HL-60/S4 treated with retinoic acid at 250 ng/mL for 4 days and 3 days (cell line): Measurements from ENCODE around the gene MORN5.

ENCODE experiments used
- in situ Hi-C: fragments of 300-500 bp; cut with MboI; formaldehyde crosslinking; loops from 2 replicates; pipeline ENCODE4 v1.7.0; 2022; ENCODE audit warnings: low sequenced_read_pairs

Gene MORN5

DNA sequence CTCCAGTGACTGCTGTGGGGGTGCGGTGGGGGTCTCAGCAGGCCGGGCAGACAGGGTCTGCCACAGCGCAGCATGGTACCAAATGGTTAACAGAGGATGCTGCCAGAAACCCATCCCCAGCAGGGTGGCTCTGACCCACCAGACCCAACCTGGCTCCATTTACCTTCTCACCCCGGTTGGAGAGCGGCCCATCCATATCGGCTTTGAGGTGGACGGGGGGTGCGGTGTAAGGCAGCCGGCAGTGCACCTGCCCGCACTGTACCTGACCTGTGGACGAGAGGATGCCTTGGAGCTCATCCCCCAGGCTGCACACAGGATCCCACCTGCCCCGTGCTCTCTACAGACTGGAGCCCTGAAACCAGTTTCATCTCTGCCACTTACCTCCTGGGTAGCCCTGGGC lies 49.7 kb downstream of the MORN5 start:
- in situ Hi-C loops = no loop called here

DNA sequence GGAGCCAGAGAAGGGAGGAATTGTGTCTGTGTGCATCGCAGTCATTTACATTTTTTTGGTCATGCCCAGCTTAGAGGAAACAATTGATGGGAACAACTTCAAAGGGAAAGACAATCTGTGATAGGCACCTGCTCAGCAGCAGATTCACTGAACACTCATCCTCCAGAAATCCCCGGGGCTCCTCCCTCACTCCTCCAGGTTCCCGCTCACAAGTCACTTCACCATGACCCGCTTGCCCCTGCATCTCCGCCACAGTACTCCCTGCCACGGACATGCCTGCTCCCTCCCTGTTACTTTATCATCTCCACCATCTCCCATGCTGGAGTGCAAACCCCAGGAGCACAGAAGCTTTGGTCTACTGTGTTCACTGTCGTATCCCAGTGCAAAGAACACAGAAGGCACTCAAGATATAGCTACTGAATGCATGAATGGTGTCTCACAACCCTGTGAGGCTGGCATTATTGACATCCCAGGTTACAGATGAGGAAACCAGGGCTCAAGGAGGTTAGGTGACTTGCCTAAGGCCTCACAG lies 52.8 kb downstream of the MORN5 start:
- in situ Hi-C loops = no loop called here

DNA sequence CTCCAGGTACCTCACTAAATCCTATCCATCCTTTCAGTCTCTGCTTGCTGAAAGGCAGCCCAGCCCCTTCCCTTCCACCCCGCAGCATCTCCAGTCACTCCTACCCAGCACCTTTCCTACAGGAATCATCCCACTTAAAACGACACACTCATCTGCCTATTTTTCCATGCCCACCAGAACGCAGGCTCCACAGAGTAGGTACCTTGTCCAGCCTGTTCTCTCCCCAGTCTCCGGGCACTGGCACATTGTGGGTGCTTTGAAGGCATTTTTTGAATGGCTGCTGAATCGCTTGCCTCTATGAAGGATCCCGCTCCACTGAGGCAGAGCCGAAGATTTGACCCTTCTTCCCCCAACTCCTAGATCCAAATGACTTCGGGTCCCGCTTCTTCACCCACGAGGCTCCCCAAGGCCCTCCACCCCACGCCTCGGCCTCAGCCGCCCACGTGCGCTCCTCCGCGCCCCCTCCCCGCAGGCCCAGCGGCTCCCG lies 53.4 kb downstream of the MORN5 start:
- in situ Hi-C loops = no loop called here

DNA sequence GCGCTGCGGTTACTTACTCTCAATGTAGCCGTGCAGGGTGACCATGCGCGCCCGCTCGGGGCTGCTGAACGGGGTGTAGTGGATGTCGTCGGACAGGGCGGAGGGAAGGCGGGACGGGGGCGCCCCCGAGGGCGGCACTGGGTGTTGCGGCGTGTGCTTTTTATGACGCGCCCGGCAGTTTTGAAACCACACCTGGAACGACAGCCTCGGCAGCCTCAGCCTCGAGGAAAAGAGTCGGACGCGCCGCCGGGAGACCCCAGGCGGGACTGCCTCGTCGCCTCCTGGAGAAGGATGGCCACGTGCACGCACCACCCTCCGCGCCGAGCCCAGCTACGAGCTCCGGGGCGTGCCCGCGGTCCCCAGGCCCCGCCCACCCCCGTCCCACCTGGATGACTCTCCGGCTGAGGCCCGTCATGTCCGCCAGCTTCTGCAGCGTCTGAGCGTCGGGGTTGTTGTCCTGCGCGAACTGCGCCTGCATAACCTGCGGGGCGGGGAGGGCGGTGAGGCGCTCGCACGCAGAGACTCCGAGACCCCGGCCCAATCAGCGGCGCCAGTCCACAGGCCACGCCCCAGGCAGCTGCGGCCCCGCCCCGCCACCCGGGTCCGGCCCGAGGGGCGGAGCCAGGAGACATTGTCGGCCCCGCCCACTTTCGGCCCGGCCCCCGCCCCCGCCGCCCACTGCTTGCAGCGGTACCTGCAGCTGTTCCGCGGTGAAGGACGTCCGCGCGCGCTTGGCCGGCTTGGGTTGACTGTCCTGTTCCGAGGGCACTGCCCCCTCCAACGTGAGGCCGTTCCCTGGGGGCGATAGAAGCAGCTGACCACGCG lies 54.1 kb downstream of the MORN5 start:
- in situ Hi-C loops = no loop called here

DNA sequence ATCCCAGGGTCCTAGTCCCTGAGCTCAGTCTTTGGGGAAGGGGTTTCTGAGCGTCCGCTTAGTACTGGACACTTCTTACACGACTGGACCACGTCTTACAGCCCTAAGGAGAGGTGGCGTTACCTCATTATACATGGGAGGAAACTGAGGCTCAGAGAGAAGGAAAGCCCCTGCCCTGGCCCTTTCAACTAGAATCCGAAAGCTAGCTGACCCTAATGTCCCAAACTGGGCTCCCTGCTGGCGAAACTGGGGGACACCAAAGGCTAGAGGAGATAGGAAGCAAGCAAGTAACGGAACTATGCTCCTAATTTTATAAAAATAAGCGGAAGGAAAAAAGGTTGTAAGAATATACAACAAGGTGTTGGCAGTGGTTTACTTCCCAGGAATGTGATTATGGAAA lies 54.8 kb downstream of the MORN5 start:
- in situ Hi-C loops = no loop called here

DNA sequence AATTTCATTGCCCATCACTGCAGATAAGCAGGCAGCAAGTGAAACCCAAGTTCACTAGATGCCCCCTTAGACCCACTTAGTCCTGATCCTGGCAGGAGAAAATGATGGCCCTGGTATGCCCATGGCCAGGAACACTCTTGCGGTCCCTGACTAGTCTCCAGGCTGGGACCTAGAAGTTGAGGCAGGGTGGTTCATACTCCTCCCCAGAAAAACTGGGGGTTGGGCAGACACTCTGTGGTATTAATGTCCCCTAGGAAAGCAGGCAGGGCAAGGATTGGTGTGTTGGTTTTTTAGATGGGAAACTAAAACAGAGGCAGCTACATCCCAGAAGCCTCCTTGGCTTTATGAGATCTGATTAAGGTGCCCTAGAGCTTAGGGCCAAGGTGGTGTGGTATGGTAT lies 56.0 kb downstream of the MORN5 start:
- in situ Hi-C loops = no loop called here

DNA sequence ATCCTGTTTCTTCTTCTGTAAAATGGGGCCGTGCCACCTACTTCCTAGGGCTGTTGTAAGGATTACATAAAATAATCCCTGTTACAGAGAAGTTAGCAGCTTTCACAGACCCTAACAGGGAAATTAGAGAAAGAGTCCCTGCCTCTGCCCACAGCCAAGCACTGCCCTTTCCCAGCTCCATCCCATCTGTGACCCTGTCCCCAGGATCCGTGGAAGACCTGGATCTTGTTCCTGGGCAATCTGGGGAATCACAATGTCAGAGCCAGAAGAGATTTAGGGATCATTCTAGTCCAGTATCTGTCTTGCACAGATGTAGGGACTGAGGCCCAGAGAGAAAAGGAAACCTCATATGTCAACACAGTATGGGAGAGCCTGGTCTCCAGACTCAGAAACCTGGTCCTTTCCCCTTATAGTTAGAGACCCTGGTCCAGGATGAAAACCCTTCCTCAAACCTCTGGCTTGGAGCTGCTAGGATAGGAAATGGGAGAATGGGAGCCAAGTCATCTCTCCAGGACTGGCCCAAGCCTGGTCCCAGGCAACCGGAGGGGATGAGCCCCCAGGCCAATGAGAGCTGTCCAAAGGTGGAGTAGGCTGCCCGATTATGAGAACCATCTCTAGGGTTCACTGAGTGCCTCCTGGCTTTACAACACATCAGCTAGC lies 56.6 kb downstream of the MORN5 start:
- in situ Hi-C loops = no loop called here

DNA sequence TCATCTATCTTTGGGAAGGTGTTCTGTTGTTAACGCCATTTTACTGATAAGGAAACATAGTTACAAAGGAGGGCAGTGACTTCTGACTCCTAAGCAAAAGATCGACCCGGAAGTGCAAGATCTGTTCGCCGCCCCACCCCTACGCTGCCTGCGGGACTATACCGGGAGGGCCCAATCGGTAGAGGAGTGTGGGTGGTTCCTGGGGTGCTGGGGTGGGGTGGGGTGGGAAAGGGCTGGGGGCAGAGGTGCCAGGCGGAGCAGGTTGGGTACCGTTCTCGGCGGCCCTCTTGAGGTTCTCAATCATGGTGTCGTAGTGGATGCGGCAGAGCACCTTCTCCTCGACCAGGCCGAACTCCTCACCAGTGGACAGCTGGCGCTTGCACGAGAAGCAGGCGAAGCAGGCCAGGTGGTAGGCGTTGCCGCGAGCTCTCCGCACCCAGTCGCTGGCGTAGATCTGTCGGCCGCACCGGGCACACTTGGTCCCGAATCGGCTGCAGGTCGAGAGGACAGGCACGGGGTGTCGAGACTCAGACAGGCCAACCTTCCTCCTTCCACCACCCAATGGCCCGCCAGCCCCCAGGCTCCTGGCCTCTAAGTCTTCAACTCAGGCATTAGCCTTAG lies 57.2 kb downstream of the MORN5 start:
- in situ Hi-C loops = no loop called here

DNA sequence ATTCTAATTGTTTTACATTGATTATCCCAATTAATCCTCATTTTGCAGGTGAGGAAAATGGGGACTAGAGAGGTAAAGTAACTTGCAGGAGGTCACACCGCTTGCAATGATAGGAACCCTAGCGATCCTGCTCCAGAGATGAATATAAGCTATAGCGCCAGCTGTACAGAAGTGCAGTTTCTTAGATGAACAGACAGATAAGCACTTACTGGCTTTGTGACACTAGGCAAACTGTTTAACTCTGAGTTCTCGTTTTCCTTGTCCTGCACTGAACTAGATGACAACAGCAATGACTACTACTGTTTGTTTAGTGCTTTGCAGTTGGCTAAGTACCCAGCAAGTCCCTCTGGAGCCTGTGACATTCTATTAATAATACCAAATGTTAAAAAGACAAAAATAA lies 57.9 kb downstream of the MORN5 start:
- in situ Hi-C loops = no loop called here

DNA sequence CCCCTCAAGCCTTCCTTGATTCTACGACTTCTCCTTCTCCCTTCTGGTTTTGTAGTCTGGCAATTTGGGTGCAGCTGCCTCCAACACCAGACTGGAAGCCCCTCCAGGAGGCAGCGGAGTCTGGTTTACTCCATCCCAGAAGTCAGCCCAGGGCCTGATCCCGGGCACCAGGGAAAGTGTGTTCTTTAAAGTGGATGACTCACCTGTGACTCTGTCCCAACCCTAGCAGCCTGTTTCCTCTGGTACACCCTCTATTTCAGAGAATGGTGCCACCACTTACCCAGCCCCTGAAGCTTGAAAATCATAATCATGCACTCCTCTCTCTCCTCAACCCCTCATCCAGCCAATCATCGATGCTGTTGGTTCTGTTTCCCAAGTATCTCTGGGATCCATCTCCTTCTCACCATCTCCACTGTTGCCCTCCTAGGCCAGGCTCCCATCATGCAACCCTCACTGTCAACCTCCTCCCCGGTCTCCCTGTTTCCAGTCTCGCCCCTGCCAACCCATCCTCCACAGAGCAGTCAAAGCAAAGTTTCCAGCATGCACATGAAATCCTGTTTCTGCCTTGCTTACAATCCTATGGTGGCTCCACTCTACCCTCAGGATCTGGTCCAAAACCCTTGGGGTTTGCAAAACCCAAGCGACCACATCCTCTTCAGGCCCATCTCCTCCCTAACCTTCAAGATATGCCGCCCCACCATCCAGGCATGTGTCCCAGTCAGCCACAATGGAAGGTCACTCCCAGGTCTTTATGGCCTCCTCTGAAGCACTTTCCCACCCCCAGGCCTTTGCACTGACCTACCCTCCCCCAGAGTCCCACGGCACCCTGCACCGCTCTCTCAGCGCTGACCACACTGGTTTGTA lies 58.6 kb downstream of the MORN5 start:
- in situ Hi-C loops = no loop called here

DNA sequence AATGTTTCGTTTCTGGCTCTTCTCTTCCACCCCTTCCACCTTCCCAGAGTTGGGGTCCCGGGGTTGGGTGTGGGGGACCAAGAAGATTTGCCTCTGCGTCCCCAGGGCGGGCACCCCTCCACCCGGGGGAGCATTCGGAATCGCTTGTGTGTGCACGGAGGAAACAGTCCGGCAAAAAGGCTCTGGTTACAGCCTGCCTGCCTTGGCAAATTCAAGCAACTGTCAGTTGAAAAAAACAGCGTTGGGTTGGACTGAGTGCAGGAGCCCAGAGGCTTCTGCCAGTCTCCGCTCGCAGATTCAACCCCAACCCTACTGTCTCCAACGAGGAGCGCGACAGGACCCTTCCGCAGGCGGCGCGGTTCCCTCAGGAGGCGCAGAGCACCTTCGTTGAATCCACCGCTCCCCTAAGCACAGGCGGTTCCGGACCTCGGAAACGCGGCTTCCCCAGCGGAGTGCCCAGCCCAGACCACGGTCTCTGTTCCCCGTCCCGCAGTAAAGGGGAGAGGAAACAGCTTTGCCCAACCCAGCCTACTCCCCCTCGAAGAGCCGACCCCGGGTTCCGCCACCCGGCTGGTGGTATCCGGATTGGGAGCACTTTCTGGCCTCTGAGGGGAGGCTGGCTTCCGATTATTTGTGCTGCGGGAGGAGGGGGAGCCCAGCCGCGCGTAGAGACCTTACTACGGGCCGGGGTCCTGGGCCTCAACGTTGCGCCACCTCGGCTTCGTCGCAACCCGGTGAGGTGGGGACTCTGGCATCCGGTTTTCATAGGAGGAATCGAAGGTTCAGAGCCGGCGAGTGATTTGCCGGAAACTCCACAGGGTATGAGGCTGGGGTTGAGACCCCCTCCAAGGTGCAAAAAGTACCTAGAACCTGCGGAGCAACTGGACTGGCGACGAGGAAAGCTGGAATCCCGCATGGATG lies 59.5 kb downstream of the MORN5 start:
- in situ Hi-C loops = no loop called here

DNA sequence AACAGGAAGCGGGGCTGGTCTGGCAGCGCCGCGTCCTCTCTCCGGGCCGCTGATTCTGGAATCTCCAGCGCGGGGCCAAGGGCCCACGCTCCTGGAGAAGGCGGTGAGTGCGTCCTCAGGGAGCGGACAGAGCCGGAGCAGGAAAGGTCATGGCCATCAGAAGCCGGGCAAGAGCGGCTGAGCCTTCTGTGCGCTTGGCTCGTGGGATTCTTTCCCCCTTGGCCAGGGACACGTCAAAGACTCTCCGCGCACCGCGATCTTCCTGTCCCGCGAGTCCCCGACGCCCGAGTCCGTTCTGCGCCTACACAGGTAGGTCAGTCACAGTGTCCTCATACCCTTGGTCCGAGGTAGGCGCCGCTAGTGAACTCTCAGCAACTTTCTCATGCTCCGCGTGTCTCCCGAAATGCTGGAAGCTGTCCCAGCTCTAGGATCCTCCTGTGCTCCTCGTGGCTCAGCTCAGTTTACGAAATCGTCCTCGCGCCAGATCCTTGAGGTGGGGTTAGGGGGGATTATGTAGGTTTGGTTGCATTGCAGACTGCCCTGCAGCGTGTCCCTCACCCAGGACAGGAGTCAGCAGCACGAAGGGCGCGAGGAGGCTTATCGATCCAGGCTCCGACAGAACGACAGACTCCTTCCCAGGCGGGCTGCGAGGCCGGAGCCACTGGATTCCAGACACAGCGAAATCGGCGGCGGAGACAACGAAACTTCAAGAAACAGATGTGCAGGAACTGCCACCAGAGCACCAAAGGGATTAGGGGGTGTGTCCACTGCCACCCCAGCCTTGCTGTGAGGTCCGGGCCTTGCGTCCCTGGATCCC lies 60.4 kb downstream of the MORN5 start:
- in situ Hi-C loops = no loop called here

DNA sequence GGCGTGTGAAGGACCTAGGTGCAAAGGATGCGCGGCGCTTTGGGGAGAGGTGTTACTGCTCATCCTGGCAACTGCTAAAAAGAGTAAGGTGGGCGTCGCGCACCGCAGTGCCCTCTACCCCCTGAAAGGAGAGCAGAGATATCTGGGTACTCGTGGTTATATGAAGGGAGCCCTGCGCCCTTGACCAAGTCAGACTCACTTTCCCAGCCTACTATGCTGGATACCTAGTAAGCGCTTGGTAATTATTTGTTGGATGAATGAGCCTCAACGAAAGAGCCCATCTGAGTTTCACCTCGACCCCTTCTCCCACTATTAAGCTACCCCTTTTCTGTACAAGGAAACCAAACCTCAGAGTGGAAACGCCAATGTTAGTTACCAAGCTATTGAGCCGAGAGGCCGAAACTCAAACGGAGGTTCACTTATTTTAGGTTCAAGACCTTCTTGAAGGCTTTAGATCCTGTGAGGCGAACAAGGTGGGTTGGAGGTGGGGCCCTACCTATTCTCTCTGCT lies 61.0 kb downstream of the MORN5 start:
- in situ Hi-C loops = no loop called here

DNA sequence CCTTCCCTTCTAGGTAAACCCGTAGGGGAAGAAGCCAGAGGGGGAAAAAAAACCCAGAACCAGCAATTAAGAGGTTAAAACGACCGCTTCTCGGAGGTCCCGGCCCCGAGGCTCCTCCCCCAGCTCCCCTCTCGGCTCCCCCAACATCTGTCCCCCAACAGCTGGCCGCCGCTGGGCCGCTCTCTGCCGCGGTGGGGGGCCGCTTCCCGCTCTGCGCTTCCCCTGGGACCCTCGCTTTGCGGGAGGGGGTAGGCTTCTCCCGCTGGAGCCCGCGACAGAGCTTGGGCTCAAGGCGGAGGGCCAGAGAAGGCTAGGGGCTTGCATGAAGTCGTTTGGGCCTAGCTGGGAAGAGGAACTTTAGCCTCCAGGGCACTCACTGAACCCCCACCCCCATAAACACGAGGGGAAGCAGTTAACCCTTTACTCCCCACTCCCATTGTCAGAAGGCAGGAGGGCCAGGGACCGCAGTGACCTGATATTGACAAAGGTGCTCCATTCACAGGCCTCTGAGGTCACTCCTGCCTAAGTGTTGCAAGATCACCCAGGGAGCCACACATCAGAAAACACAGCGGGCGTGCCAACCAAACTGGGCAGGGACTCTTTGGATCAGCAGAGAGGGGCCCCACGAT lies 61.6 kb downstream of the MORN5 start:
- in situ Hi-C loops = no loop called here

DNA sequence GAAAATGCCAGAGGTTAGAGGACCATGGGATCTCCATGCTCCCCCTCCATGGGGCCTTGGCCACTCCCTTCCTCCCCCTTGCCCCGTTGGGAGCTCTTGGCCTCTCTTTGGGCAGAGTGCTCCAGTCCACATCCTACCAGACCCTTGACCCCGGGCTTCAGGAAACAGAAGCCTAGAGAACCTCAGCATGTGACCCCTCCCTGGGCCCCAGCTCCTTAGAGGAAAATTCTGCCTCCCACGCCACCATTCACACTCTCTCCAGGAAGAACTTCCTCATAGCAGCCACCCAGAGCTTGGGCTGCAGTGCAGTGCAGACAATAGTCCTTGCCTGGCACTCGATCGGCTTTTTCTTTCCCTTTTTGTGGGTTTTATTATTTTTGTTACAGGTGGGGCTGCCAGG lies 63.1 kb downstream of the MORN5 start:
- in situ Hi-C loops = no loop called here

DNA sequence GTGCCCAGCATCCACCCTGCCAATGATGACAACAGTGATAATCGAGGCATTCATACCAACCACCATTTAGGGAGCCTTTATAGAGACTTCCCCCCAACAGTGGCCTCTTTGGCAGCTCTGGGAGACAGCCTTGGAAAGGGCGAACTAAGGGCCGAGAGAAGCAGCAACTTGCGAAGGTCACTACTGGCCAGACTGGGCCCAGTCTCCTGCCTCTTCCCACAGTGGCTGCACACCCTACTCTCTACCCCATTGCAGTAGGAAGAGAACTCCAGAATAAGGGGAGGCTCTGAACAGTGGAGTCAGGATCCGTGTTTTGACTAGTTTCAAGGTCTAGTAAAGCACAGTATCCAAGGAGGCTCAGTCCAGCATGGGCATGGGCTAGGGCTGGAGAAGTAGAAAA lies 63.7 kb downstream of the MORN5 start:
- in situ Hi-C loops = no loop called here

DNA sequence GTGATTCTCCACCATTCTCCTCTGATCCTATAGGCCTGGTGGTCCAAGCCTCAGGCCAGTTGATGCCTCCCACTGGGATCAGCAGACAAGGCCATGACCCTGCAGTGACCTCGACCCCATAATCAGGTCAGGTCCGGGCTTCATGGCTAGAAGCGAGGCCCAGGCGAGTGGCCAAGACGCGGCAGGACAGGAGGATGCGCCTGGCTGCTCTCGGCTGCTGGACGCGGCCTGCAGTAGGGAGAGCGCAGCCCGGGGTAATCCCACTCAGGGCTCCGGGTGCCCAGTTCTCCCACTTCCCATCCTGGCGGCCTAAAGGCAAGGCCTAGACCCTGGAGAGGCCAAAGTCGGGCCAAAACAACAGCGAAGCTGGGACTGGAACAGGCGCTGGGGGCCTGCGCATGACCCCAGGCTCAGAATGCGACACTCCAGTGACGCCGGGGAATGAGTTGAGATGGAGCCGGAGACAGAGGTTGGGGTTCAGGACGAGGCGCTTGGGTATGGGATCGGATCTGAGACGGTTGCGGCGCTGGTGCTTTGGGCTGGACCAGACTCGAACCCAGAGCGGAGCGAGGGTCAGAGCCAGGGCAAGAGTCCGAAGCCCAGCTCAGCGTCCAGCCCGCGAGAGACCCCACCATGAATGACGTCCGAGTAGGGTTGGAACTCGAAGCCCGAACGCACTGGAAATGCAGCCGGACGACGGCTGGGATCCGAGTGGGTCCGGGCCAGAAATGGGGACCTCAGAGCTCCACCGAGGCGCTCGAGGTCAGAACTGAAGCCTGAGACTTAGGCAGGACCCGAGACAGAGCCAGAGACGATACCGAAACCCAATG lies 65.8 kb downstream of the MORN5 start:
- in situ Hi-C loops = no loop called here
